AG04449 (cell line): ENCODE measurements around the gene EMC8.

Experiments
- CTCF ChIA-PET: fragments of 350-600 bp; formaldehyde crosslinking; extraction: SDS; loops from one replicate; lab custom pipeline; 2021; ENCODE audit warnings: antibody characterized with exemption; lab: Yijun Ruan, JAX
- POLR2A ChIA-PET: fragments of 400-600, 350-600 bp; formaldehyde crosslinking; extraction: SDS; loops from one replicate; lab custom pipeline; 2020; ENCODE audit warnings: antibody characterized with exemption, inconsistent platforms; lab: Yijun Ruan, JAX
- DNase-seq: peaks from one replicate; pipeline ENCODE4 v3.0.0-alpha.2; 2010; ENCODE audit warnings: low read depth, low spot score
- H3K4me3 ChIP-seq: 2 replicates; pipeline ENCODE4 v1.5.1; 2011; ENCODE audit warnings: low read depth, mild to moderate bottlenecking, control low read depth, low read length
- CTCF ChIP-seq: IDR thresholded peaks from one replicate; pipeline ENCODE4 v1.5.1; 2011; ENCODE audit warnings: mild to moderate bottlenecking, moderate library complexity, low read length, control low read depth, inconsistent platforms; ENCODE audit not compliant: insufficient read depth; ENCODE audit errors: missing control alignments

The EMC8 gene

GRCh38 chr16:85733839-85734170 is 65.5 kb downstream of the EMC8 start:
- TF ChIP-seq CTCF = no peak
- CTCF ChIA-PET = interaction anchor here (0.9 kb wide), 1 partner anchor 58 kb away, joined by 3 read pairs; no protein-coding TSS in a partner anchor
- POLR2A ChIA-PET = no interaction called here
- no peak overlapping the region for H3K4me3 ChIP-seq
- DNase-seq = no peak

GRCh38 chr16:85733155-85733838 is 66.0 kb downstream of the EMC8 start:
- H3K4me3 ChIP-seq = no peak overlapping the region
- ChIA-PET POLR2A (no interaction called here), CTCF (interaction anchor here (0.9 kb wide), 1 partner anchor 58 kb away, joined by 3 read pairs; no protein-coding TSS in a partner anchor)
- no peak for DNase-seq
- TF ChIP-seq CTCF = no peak

- DNase-seq = no peak
- CTCF ChIA-PET = interaction anchor here (4.2 kb wide), 1 partner anchor 13 kb away, joined by 31 read pairs; no protein-coding TSS in a partner anchor
- H3K4me3 ChIP-seq = no peak overlapping the region
- TF ChIP-seq CTCF = no peak
- POLR2A ChIA-PET = no interaction called here
These were observed 68.2 kb downstream of the EMC8 start for GRCh38 chr16:85731179-85731578.

GRCh38 chr16:85730186-85730465 is 69.2 kb downstream of the EMC8 start:
- ChIA-PET POLR2A (interaction anchor here (0.8 kb wide), 1 partner anchor 1829 kb away, joined by 3 read pairs; no protein-coding TSS in a partner anchor), CTCF (interaction anchor here (1.0 to 4.2 kb wide), 2 partner anchors 12 to 19 kb away, joined by 3 to 31 read pairs; no protein-coding TSS in a partner anchor)
- no peak overlapping the region for H3K4me3 ChIP-seq
- TF ChIP-seq CTCF = no peak
- no peak for DNase-seq

GRCh38 chr16:85729452-85730185 is 69.7 kb downstream of the EMC8 start:
- no peak for DNase-seq
- H3K4me3 ChIP-seq = no peak overlapping the region
- TF ChIP-seq CTCF = no peak
- CTCF ChIA-PET = interaction anchor here (1.0 to 4.2 kb wide), 2 partner anchors 11 to 18 kb away, joined by 3 to 31 read pairs; no protein-coding TSS in a partner anchor
- POLR2A ChIA-PET = interaction anchor here (0.8 kb wide), 1 partner anchor 1829 kb away, joined by 3 read pairs; no protein-coding TSS in a partner anchor

GRCh38 chr16:85728879-85729278 is 70.5 kb downstream of the EMC8 start:
- ChIA-PET CTCF (interaction anchor here (4.2 kb wide), 1 partner anchor 11 kb away, joined by 31 read pairs; no protein-coding TSS in a partner anchor), POLR2A (no interaction called here)
- DNase-seq = no peak
- TF ChIP-seq CTCF = no peak
- no peak overlapping the region for H3K4me3 ChIP-seq
